Fibroblast of gingiva (primary cell): ENCODE measurements around the gene LRRC27.

ENCODE experiments used
- DNase-seq: peaks from one replicate; pipeline ENCODE4 v3.0.0-alpha.2; 2011; ENCODE audit warnings: low read depth

The LRRC27 gene

GRCh38 chr10:132390921-132391675, 59.1 kb downstream of the LRRC27 start:
- no peak for DNase-seq

- DNase-seq = no peak
These were observed 59.7 kb downstream of the LRRC27 start for GRCh38 chr10:132391676-132392020.

GRCh38 chr10:132392184-132392800, 60.3 kb downstream of the LRRC27 start:
- no peak for DNase-seq

GRCh38 chr10:132392811-132393694, 61.1 kb downstream of the LRRC27 start:
- DNase-seq = peak; percentile 27

- no peak for DNase-seq
These were observed 61.7 kb downstream of the LRRC27 start for GRCh38 chr10:132393695-132394181.

- DNase-seq = no peak
These were observed 62.3 kb downstream of the LRRC27 start for GRCh38 chr10:132394201-132394811.

GRCh38 chr10:132394936-132395703, 63.1 kb downstream of the LRRC27 start:
- DNase-seq = no peak

- DNase-seq = peak; percentile 52
These were observed 63.9 kb downstream of the LRRC27 start for GRCh38 chr10:132395704-132396493.

- DNase-seq = peak; percentile 47
These were observed 64.6 kb downstream of the LRRC27 start for GRCh38 chr10:132396494-132397035.

- DNase-seq = peak; percentile 24
These were observed 65.1 kb downstream of the LRRC27 start, which contains the start of gene PWWP2B for GRCh38 chr10:132397036-132397541. Gene PWWP2B (plus strand): TSS chr10:132397200. CDS start chr10:132397227, 27 bp downstream.

GRCh38 chr10:132397671-132398565, 65.9 kb downstream of the LRRC27 start:
- peak; percentile 39 for DNase-seq

GRCh38 chr10:132398566-132398991, 66.6 kb downstream of the LRRC27 start:
- no peak for DNase-seq

- no peak for DNase-seq
These were observed 67.4 kb downstream of the LRRC27 start for GRCh38 chr10:132399117-132400035.

- DNase-seq = no peak
These were observed 68.1 kb downstream of the LRRC27 start for GRCh38 chr10:132400041-132400546.

GRCh38 chr10:132400547-132401151, 68.7 kb downstream of the LRRC27 start:
- DNase-seq = no peak

GRCh38 chr10:132401401-132402118, 69.6 kb downstream of the LRRC27 start:
- no peak for DNase-seq
